ENCODE measurements around the gene NEK11. TPM values are rescaled to one million over a fixed set of nuclear protein-coding genes. Genes with fewer than 3 reads are reported as not detected.
A peak's percentile ranks its signal among the peaks of the same experiment; 100 is the strongest.

Gene NEK11
- total and polyA plus RNA-seq, 8 donors = 7.9 to 22.1 (median 15.4) TPM

DNA sequence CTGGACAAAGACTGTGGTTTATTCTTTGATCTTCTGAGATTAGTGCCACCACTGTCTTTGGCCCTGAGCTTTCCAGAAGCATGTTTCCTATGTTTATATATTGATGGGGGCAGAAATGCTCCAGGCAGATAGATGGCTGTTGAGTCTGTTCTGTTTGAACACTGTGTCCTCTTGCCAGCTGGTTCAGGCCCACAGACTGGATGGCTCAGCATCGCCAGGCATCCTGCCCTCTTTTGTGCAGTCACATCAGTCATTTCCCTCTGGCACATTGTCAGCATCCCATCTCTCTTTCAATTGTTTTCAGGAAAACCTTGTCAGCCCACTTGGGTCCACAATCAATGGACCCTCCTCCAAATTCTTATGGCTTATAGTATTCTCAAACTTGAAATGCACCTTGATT, 141.2 kb downstream of the NEK11 start:
- DNase-seq (no peak), ATAC-seq (no peak)
- TF ChIP-seq, protein P1, sequence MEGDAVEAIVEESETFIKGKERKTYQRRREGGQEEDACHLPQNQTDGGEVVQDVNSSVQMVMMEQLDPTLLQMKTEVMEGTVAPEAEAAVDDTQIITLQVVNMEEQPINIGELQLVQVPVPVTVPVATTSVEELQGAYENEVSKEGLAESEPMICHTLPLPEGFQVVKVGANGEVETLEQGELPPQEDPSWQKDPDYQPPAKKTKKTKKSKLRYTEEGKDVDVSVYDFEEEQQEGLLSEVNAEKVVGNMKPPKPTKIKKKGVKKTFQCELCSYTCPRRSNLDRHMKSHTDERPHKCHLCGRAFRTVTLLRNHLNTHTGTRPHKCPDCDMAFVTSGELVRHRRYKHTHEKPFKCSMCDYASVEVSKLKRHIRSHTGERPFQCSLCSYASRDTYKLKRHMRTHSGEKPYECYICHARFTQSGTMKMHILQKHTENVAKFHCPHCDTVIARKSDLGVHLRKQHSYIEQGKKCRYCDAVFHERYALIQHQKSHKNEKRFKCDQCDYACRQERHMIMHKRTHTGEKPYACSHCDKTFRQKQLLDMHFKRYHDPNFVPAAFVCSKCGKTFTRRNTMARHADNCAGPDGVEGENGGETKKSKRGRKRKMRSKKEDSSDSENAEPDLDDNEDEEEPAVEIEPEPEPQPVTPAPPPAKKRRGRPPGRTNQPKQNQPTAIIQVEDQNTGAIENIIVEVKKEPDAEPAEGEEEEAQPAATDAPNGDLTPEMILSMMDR (IDR thresholded peaks at IDR 0.05) = no peak
- Histone ChIP-seq H3K4me3 (no peak overlapping the region), H3K4me1 (no peaks in the 10 kb centered on the region), H3K36me3 (no peaks in the 10 kb centered on the region), H3K27ac (no peak overlapping the region), H3K9me3 (no peaks in the 10 kb centered on the region), H3K27me3 (no peaks in the 10 kb centered on the region)
- intact Hi-C loops (cut with DNase I) = no loop called here

- H3K36me3 ChIP-seq = no peaks in the 10 kb centered on the region
- ATAC-seq (no peak), DNase-seq (no peak)
- no peaks in the 10 kb centered on the region for H3K9me3 ChIP-seq
- no peak overlapping the region for H3K4me3 ChIP-seq
- TF ChIP-seq, protein P1 (IDR thresholded peaks at IDR 0.05) = no peak
- H3K27me3 ChIP-seq = no peaks in the 10 kb centered on the region
- intact Hi-C loops (cut with DNase I) = no loop called here
- H3K27ac ChIP-seq = no peak overlapping the region
- no peaks in the 10 kb centered on the region for H3K4me1 ChIP-seq
Observed at GRCh38 chr3:131169331-131169730, 142.7 kb downstream of the NEK11 start.

GRCh38 chr3:131172502-131173200, 146.0 kb downstream of the NEK11 start:
- Histone ChIP-seq H3K27me3 (no peaks in the 10 kb centered on the region), H3K27ac (no peak overlapping the region), H3K9me3 (no peaks in the 10 kb centered on the region), H3K4me1 (no peaks in the 10 kb centered on the region), H3K36me3 (no peaks in the 10 kb centered on the region), H3K4me3 (no peak overlapping the region)
- DNase-seq = no peak
- TF ChIP-seq, protein P1 (IDR thresholded peaks at IDR 0.05) = no peak
- no peak for ATAC-seq
- intact Hi-C loops (cut with DNase I) = no loop called here

DNA sequence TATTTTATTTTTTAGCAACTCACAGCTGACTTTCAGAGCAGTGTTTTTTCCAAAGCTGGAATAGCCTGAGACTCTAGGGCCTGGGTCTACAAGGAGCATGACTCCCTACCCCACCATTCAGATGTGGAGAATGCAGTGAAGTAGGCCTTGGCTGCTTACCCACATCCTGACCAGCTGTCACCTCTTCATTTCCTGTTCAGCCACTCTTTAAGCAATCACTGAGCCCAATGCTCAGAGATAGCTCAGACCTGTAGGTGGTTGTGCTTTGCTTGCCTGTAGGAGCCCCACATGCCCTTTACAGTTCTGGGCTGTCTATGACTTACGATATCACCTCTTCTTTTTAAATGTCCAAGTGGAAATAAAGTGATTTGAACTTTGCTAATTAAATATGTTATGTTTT, 148.1 kb downstream of the NEK11 start:
- no peak overlapping the region for H3K27ac ChIP-seq
- TF ChIP-seq, protein P1 (IDR thresholded peaks at IDR 0.05) = no peak
- peaks cover 0 to 2% of the 10 kb centered on the region in 2 donors for H3K9me3 ChIP-seq
- no peaks in the 10 kb centered on the region for H3K27me3 ChIP-seq
- no peaks in the 10 kb centered on the region for H3K36me3 ChIP-seq
- peak; percentile 41 for ATAC-seq
- intact Hi-C loops (cut with DNase I) = no loop called here
- no peak for DNase-seq
- no peaks in the 10 kb centered on the region for H3K4me1 ChIP-seq
- no peak overlapping the region for H3K4me3 ChIP-seq

DNA sequence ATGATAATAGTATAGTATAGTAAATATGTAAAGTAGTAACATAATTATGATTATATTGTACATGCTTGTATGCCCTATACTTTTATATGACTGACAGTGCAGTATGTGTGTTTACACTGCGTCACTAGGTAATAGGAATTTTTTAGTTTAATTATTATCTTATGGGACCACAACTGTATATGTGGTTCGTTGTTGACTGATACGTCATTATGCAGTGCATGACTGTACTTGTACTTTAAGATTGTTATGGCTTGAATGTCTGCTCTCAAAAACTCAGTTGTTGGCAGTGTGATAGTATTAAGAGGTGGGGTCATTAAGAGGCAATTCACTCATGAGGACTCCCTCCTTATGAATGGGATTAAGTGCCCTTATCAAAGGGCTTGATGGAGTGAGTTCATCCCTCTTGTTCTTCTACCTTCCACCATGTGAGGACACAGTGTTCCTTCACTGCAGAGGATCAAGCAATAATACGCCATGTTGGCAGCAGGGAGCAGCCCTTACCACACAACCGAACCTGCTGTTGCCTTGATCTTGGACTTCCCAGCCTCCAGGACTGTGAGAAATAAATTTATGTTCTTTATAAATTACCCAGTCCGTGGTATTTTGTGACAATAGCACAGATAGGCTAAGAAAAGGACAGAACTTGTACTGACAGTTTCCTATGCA, 152.2 kb downstream of the NEK11 start:
- intact Hi-C loops (cut with DNase I) = no loop called here
- ATAC-seq = peak; percentile 87

More for the DNA sequence above, 152.2 kb downstream of the NEK11 start:
- TF ChIP-seq, protein P1 (IDR thresholded peaks at IDR 0.05) = no peak
- Histone ChIP-seq H3K4me1 (no peaks in the 10 kb centered on the region), H3K36me3 (no peaks in the 10 kb centered on the region), H3K4me3 (no peak overlapping the region), H3K27me3 (no peaks in the 10 kb centered on the region), H3K27ac (no peak overlapping the region), H3K9me3 (peaks cover 0 to 2% of the 10 kb centered on the region in 2 donors)
- no peak for DNase-seq
